GM12873 (cell line): ENCODE results near the gene PSME3.

Experiments used
- CTCF ChIP-seq: IDR thresholded peaks from 2 replicates; pipeline ENCODE4 v1.5.1; 2012; ENCODE audit warnings: low read depth, mild to moderate bottlenecking, moderate library complexity, low read length, control low read depth; ENCODE audit not compliant: insufficient read depth; ENCODE audit errors: missing control alignments

PSME3 gene

GRCh38 chr17:42868338-42868737 lies 35.1 kb downstream of the PSME3 start:
- no peak for TF ChIP-seq CTCF

GRCh38 chr17:42871647-42872046 lies 38.5 kb downstream of the PSME3 start:
- no peak for TF ChIP-seq CTCF

- no peak for TF ChIP-seq CTCF
Measured at GRCh38 chr17:42872251-42872965, 39.2 kb downstream of the PSME3 start.

GRCh38 chr17:42873315-42873714 lies 40.1 kb downstream of the PSME3 start:
- TF ChIP-seq CTCF, result no peak

GRCh38 chr17:42877037-42877436 lies 43.8 kb downstream of the PSME3 start:
- TF ChIP-seq CTCF, result no peak

GRCh38 chr17:42878123-42878880 lies 45.1 kb downstream of the PSME3 start:
- TF ChIP-seq CTCF, result peak; percentile 1

GRCh38 chr17:42878924-42879595 lies 45.9 kb downstream of the PSME3 start:
- TF ChIP-seq CTCF, result peak; percentile 0
